Activated B cell treated with CpG ODN at 0.5 μM for 24 hours (primary cell): Measurements from ENCODE around the gene B4GALNT4. TPM values are rescaled to one million over a fixed set of nuclear protein-coding genes. Genes with fewer than 3 reads are reported as not detected.
"Not testable (repeated sequence)": the region's sequence is repeated elsewhere in the genome, so short reads cannot be mapped to it uniquely, and the experiment has no call there.

Experiments used
- ATAC-seq: fragments of 200-7000 bp; cut with Tn5 transposase; one replicate; pipeline ENCODE4 v1.10.0; 2021; ENCODE audit warnings: low read depth, mild to moderate bottlenecking, moderate library complexity
- CTCF ChIA-PET: fragments of 350-600 bp; sonication (Branson Sonifier 250); formaldehyde crosslinking; loops from one replicate; lab custom pipeline; 2021; ENCODE audit warnings: antibody characterized with exemption; lab: Charles Lee
- POLR2A ChIA-PET: fragments of 350-600 bp; sonication (Branson Sonifier 250); formaldehyde crosslinking; loops from one replicate; lab custom pipeline; 2021; ENCODE audit warnings: antibody characterized with exemption; lab: Charles Lee
- DNase-seq: peaks from one replicate; pipeline ENCODE4 v3.0.0; 2022
- H3K27ac Mint-ChIP-seq: one replicate; pipeline ENCODE4 v1.8.0; 2020; ENCODE audit warnings: mixed read lengths
- H3K27me3 Mint-ChIP-seq: one replicate; pipeline ENCODE4 v1.8.0; 2021; ENCODE audit warnings: mixed read lengths
- H3K36me3 Mint-ChIP-seq: one replicate; pipeline ENCODE4 v1.8.0; 2021; ENCODE audit warnings: low read depth, mixed read lengths
- H3K4me1 Mint-ChIP-seq: one replicate; pipeline ENCODE4 v1.8.0; 2021; ENCODE audit warnings: mixed read lengths
- H3K4me3 Mint-ChIP-seq: one replicate; pipeline ENCODE4 v1.8.0; 2020; ENCODE audit warnings: mild to moderate bottlenecking, mixed read lengths
- H3K9me3 Mint-ChIP-seq: one replicate; pipeline ENCODE4 v1.8.0; 2020; ENCODE audit warnings: mixed read lengths
- intact Hi-C: fragments of 100-400 bp; cut with micrococcal nuclease; formaldehyde crosslinking; loops from one replicate; pipeline ENCODE4 v1.15.1; 2024
- total RNA-seq: library from RNA; stranded (reverse); gene quantifications from 2 replicates; pipeline ENCODE4 v1.2.3, GENCODE V29; 2022
- TF ChIP-seq, protein P1 (sequence below): fragments of 200-600 bp; IDR thresholded peaks from one replicate; pipeline ENCODE4 v1.8.0; 2022; ENCODE audit warnings: antibody characterized with exemption, mild to moderate bottlenecking

Gene B4GALNT4, protein sequence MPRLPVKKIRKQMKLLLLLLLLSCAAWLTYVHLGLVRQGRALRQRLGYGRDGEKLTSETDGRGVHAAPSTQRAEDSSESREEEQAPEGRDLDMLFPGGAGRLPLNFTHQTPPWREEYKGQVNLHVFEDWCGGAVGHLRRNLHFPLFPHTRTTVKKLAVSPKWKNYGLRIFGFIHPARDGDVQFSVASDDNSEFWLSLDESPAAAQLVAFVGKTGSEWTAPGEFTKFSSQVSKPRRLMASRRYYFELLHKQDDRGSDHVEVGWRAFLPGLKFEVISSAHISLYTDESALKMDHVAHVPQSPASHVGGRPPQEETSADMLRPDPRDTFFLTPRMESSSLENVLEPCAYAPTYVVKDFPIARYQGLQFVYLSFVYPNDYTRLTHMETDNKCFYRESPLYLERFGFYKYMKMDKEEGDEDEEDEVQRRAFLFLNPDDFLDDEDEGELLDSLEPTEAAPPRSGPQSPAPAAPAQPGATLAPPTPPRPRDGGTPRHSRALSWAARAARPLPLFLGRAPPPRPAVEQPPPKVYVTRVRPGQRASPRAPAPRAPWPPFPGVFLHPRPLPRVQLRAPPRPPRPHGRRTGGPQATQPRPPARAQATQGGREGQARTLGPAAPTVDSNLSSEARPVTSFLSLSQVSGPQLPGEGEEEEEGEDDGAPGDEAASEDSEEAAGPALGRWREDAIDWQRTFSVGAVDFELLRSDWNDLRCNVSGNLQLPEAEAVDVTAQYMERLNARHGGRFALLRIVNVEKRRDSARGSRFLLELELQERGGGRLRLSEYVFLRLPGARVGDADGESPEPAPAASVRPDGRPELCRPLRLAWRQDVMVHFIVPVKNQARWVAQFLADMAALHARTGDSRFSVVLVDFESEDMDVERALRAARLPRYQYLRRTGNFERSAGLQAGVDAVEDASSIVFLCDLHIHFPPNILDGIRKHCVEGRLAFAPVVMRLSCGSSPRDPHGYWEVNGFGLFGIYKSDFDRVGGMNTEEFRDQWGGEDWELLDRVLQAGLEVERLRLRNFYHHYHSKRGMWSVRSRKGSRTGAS
- not detected in 2 replicates for total RNA-seq

DNA sequence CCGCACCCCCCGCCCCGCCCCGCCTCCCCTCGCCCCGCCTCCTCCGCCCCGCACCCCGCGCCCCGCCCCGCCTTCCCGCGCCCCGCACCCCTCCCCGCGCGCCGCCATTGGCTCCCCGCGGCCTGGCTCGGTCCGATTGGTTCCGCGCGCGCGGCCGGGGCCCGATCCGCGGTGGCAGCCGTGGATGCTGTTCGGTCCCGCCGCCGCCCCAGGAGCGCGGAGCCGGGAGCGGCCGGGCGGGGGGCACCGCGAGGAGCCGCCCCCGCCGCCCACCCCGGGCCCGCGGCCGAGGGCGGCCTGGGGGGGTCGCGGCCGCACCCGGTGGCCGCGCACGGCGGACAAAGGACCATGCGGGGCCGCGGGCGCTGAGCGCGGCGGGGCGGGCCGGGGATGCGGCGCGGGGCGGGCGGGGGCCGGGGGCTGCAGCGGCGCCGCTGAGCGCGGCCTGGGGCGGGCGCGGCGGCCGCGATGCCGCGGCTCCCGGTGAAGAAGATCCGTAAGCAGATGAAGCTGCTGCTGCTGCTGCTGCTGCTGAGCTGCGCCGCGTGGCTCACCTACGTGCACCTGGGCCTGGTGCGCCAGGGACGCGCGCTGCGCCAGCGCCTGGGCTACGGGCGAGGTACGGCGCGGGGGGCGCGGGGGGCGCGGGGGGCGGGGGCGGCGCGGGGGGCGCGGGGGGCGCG, at the start of gene B4GALNT4:
TSS of gene B4GALNT4 (plus strand) at position 164 of the 683 bp plus-strand sequence. CDS start at position 469, 305 bp downstream.
- DNase-seq (no peak), ATAC-seq (peak; percentile 38)
- H3K27ac Mint-ChIP-seq, result no peak within 1 kb of the TSS
- no peaks in the 10 kb centered on the region for H3K9me3 Mint-ChIP-seq
- TF ChIP-seq, protein P1, sequence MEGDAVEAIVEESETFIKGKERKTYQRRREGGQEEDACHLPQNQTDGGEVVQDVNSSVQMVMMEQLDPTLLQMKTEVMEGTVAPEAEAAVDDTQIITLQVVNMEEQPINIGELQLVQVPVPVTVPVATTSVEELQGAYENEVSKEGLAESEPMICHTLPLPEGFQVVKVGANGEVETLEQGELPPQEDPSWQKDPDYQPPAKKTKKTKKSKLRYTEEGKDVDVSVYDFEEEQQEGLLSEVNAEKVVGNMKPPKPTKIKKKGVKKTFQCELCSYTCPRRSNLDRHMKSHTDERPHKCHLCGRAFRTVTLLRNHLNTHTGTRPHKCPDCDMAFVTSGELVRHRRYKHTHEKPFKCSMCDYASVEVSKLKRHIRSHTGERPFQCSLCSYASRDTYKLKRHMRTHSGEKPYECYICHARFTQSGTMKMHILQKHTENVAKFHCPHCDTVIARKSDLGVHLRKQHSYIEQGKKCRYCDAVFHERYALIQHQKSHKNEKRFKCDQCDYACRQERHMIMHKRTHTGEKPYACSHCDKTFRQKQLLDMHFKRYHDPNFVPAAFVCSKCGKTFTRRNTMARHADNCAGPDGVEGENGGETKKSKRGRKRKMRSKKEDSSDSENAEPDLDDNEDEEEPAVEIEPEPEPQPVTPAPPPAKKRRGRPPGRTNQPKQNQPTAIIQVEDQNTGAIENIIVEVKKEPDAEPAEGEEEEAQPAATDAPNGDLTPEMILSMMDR, result no peak
- ChIA-PET CTCF (no interaction called here), POLR2A (interaction anchor here (1.2 kb wide), 1 partner anchor 132 kb away, joined by 4 read pairs; no protein-coding TSS in a partner anchor)
- H3K36me3 Mint-ChIP-seq, result no peaks in the 10 kb centered on the region
- H3K4me1 Mint-ChIP-seq, result peaks cover 12% of the 10 kb centered on the region
- peak within 1 kb of the TSS; percentile 78 for H3K4me3 Mint-ChIP-seq
- peaks cover 33% of the 10 kb centered on the region for H3K27me3 Mint-ChIP-seq
- intact Hi-C loops, result no loop called here

- Mint-ChIP-seq H3K4me3 (peak overlapping the region; percentile 58), H3K4me1 (peaks cover 37% of the 10 kb centered on the region)
- ATAC-seq, H3K27me3 Mint-ChIP-seq, CTCF ChIA-PET, intact Hi-C loops, H3K27ac Mint-ChIP-seq, H3K36me3 Mint-ChIP-seq, DNase-seq, H3K9me3 Mint-ChIP-seq: not testable (repeated sequence)
- POLR2A ChIA-PET, result interaction anchor here (0.6 kb wide), 1 partner anchor 52 kb away, joined by 3 read pairs; no protein-coding TSS in a partner anchor
These were observed 49.4 kb upstream of the B4GALNT4 start for GRCh38 chr11:319888-320273.

DNA sequence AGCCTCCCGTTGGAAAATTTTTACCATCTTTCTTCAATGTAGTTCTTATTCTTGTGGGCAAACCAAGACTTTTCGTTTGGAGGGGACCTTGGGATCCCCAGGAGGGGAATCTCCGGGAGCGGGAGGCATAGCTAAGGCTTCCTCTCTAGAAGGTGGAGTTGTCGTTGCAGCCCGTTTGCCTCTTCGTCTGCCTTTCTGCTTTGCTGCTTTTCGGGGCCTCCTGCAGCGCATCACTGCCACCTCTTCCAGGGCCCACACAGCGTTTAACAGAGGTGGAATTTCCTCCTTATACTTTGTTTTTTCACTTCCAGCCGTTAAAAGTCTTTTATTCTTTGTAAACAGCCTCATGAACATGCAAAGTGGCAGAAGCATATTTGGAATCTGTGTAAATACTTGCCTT, 45.1 kb upstream of the B4GALNT4 start:
- CTCF ChIA-PET, result no interaction called here
- POLR2A ChIA-PET, result interaction anchor here (0.7 kb wide), 1 partner anchor 16 kb away, joined by 3 read pairs; no protein-coding TSS in a partner anchor
- no peak for ATAC-seq
- DNase-seq, result no peak
- TF ChIP-seq, protein P1, result no peak
- intact Hi-C loops, result no loop called here
- H3K4me3 Mint-ChIP-seq, result no peak overlapping the region
- no peaks in the 10 kb centered on the region for H3K27me3 Mint-ChIP-seq
- no peaks in the 10 kb centered on the region for H3K36me3 Mint-ChIP-seq
- peaks cover 48% of the 10 kb centered on the region for H3K4me1 Mint-ChIP-seq
- H3K9me3 Mint-ChIP-seq, result no peaks in the 10 kb centered on the region
- H3K27ac Mint-ChIP-seq, result no peak overlapping the region

DNA sequence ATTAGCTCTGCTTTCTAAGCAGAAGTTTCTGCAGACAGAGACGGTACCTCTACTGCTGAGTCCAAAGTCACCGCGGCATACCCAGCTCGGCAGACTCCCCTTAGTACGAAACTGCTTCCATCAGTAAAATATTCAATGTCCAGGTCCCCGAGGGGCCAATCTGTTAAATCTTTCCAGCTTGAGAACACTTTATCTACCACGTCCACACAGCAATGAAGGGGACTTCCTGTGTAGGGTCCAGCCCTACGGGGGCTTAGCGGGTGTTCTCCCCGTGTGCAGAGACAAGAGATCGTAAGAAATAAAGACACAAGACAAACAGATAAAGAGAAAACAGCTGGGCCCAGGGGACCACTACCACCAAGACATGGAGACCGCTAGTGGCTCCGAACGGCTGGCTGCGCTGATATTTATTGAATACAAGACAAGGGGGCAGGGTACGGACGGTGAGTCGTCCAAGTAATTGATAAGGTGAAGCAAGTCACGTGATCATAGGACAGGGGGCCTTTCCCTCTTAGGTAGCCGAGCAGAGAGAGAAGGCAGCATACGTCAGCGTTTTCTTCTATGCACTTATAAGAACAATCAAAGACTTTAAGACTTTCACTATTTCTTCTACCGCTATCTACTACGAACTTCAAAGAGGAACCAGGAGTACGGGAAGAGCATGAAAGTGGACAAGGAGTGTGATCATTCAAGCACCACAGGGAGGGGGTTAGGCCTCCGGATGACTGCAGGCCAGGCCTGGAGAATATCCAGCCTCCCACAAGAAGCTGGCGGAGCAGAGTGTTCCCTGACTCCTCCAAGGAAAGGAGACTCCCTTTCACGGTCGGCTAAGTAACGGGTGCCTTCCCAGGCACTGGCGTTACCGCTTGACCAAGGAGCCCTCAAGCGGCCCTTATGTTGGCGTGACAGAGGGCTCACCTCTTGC, 44.4 kb upstream of the B4GALNT4 start:
- peak overlapping the region; percentile 53 for H3K27ac Mint-ChIP-seq
- CTCF ChIA-PET, result interaction anchor here (0.7 to 1.5 kb wide), 2 partner anchors 15 to 72 kb away, joined by 3 to 4 read pairs; no protein-coding TSS in a partner anchor
- ATAC-seq, H3K27me3 Mint-ChIP-seq, H3K9me3 Mint-ChIP-seq, H3K36me3 Mint-ChIP-seq, H3K4me3 Mint-ChIP-seq, DNase-seq, intact Hi-C loops: not testable (repeated sequence)
- peaks cover 49% of the 10 kb centered on the region for H3K4me1 Mint-ChIP-seq
- POLR2A ChIA-PET, result interaction anchor here (0.7 kb wide), 1 partner anchor 15 kb away, joined by 3 read pairs; no protein-coding TSS in a partner anchor
